ENCODE results near the gene UBE2QL1. TPM values are rescaled to one million over a fixed set of nuclear protein-coding genes. Genes with fewer than 3 reads are reported as not detected.

Gene UBE2QL1
- total RNA-seq, 1 experiment from 2014 or later, result 0.11 TPM

DNA sequence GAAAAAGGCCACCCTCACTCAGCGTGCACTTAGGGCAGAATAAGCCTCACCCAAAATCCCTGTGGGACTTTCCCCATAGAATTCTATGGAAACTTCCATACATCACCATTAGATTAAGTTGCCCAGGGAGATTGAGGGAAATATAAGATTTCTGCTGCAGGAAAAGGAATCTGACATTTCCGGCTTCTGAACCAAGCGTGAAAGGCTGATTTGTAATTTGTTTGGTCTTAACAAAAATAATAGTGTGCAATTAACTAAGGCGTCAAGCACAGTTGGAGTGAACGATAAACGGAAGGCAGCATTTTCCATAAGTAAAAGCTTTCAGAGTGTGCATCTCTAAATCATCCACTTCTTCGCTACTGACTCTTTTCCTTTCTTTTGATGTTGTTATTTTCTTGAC is 14.0 kb downstream of the UBE2QL1 start:
- H3K27me3 ChIP-seq (ENCODE audit: insufficient read depth, low read length), result no peaks in the 10 kb centered on the region
- H3T11ph ChIP-seq (ENCODE audit: low read length), result no peak overlapping the region
- H4K8ac ChIP-seq (replicated peaks; ENCODE audit: insufficient read length, low read depth, low read length), result no peak overlapping the region
- no peak overlapping the region for H2BK20ac ChIP-seq (ENCODE audit: low read depth, low read length, poor library complexity, severe bottlenecking)
- no peak for DNase-seq
- TF ChIP-seq, protein P1, sequence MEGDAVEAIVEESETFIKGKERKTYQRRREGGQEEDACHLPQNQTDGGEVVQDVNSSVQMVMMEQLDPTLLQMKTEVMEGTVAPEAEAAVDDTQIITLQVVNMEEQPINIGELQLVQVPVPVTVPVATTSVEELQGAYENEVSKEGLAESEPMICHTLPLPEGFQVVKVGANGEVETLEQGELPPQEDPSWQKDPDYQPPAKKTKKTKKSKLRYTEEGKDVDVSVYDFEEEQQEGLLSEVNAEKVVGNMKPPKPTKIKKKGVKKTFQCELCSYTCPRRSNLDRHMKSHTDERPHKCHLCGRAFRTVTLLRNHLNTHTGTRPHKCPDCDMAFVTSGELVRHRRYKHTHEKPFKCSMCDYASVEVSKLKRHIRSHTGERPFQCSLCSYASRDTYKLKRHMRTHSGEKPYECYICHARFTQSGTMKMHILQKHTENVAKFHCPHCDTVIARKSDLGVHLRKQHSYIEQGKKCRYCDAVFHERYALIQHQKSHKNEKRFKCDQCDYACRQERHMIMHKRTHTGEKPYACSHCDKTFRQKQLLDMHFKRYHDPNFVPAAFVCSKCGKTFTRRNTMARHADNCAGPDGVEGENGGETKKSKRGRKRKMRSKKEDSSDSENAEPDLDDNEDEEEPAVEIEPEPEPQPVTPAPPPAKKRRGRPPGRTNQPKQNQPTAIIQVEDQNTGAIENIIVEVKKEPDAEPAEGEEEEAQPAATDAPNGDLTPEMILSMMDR (conservative IDR thresholded peaks at IDR 0.05), result no peak
- no peak overlapping the region for H3K27ac ChIP-seq (ENCODE audit: insufficient read length, low read depth, low read length)
- no peak overlapping the region for H2BK120ac ChIP-seq (ENCODE audit: low read depth, low read length, poor library complexity, severe bottlenecking)
- H3K36me3 Mint-ChIP-seq (ENCODE audit: insufficient read depth in 1 of 3, low read depth in 3 of 3), result no peaks in the 10 kb centered on the region
- H3K9me3 ChIP-seq (ENCODE audit: control insufficient read depth, low read depth, low read length), result no peaks in the 10 kb centered on the region
- H3K23ac ChIP-seq (ENCODE audit: insufficient read length, low read depth, low read length), result no peak overlapping the region
- H3K9ac ChIP-seq (ENCODE audit: extremely low read depth, insufficient read length, low read length), result no peak overlapping the region
- H4K20me1 ChIP-seq (ENCODE audit: control insufficient read depth, insufficient read depth, insufficient read length), result no peaks in the 10 kb centered on the region
- H3K18ac ChIP-seq (ENCODE audit: insufficient read length, low read depth, low read length), result no peak overlapping the region
- WGBS (ENCODE audit: extremely low coverage, insufficient read length, low lambda C conversion rate), result no CpG with 5 or more reads among the region's 7 CpGs
- H3K4me1 Mint-ChIP-seq, result peaks cover 10 to 15% of the 10 kb centered on the region in 2 experiments
- no peaks in the 10 kb centered on the region for H3K4me1 ChIP-seq (ENCODE audit: insufficient read depth, low read length)
- no peaks in the 10 kb centered on the region for H3K23me2 ChIP-seq (ENCODE audit: insufficient read length, low read depth, low read length, poor library complexity, severe bottlenecking)
- no peaks in the 10 kb centered on the region for H3K79me2 ChIP-seq (ENCODE audit: insufficient read depth, low read length)
- no peak overlapping the region for H3K4me3 Mint-ChIP-seq
- H4K5ac ChIP-seq (ENCODE audit: insufficient read length, low read depth, low read length), result no peak overlapping the region
- no peak overlapping the region for H3K27ac Mint-ChIP-seq
- no peak overlapping the region for H2AK5ac ChIP-seq (ENCODE audit: insufficient read length, low read length)
- H3K14ac ChIP-seq (ENCODE audit: insufficient read depth, low read length), result no peak overlapping the region
- peaks cover 48% of the 10 kb centered on the region for H3K27me3 Mint-ChIP-seq (ENCODE audit: low read depth)
- H2BK12ac ChIP-seq (ENCODE audit: insufficient read length, low read depth, low read length), result no peak overlapping the region
- H2AFZ ChIP-seq (ENCODE audit: low read length), result no peak overlapping the region
- no peaks in the 10 kb centered on the region for H3K9me3 Mint-ChIP-seq
- H2BK15ac ChIP-seq (ENCODE audit: low read depth, low read length), result no peak overlapping the region
- no peak overlapping the region for H3K4ac ChIP-seq (ENCODE audit: low read depth, low read length)
- H2BK5ac ChIP-seq (ENCODE audit: insufficient read length, low read length), result no peak overlapping the region
- H4K91ac ChIP-seq (ENCODE audit: insufficient read length, low read depth, low read length), result no peak overlapping the region
- H3K4me2 ChIP-seq (ENCODE audit: insufficient read depth, insufficient read length, low read length), result no peak overlapping the region
- no peak overlapping the region for H3K56ac ChIP-seq (ENCODE audit: insufficient read length, low read depth, low read length)
- no peaks in the 10 kb centered on the region for H3K79me1 ChIP-seq (ENCODE audit: insufficient read depth, low read depth, low read length, poor library complexity, severe bottlenecking)
